Thymus (tissue), 11 donors: ENCODE data around the gene RGS12. TPM values are rescaled to one million over a fixed set of nuclear protein-coding genes. Genes with fewer than 3 reads are reported as not detected.

Source experiments
- DNase-seq, 9 donors: peaks; one replicate each; pipeline ENCODE4 v3.0.0-alpha.2; 2013; ENCODE audit warnings: low spot score in 9 of 9, low read depth in 6 of 9, missing footprints in 1 of 9
- H3K27ac ChIP-seq, 2 donors: one replicate each; pipeline ENCODE4 v1.5.1; 2013; ENCODE audit warnings: control low read depth in 1 of 2, low read depth in 1 of 2, low read length in 1 of 2, mild to moderate bottlenecking in 1 of 2, moderate library complexity in 1 of 2
- H3K27me3 ChIP-seq, 2 donors: one replicate each; pipeline ENCODE4 v1.5.1; 2013; ENCODE audit warnings: low read length in 1 of 2; ENCODE audit not compliant: control insufficient read depth in 2 of 2, insufficient read depth in 1 of 2
- H3K36me3 ChIP-seq, 2 donors: one replicate each; pipeline ENCODE4 v1.5.1; 2013; ENCODE audit warnings: low read length in 1 of 2, mild to moderate bottlenecking in 1 of 2, moderate library complexity in 1 of 2; ENCODE audit not compliant: control insufficient read depth in 2 of 2, insufficient read depth in 2 of 2
- H3K4me1 ChIP-seq, 2 donors: one replicate each; pipeline ENCODE4 v1.5.1; 2013; ENCODE audit warnings: low read length in 2 of 2; ENCODE audit not compliant: control insufficient read depth in 2 of 2, insufficient read depth in 2 of 2
- H3K4me3 ChIP-seq, 2 donors: one replicate each; pipeline ENCODE4 v1.5.1; 2013; ENCODE audit warnings: low read length in 2 of 2, control low read depth in 1 of 2, mild to moderate bottlenecking in 1 of 2
- H3K9me3 ChIP-seq, 2 donors: one replicate each; pipeline ENCODE4 v1.5.1; 2013; ENCODE audit warnings: low read length in 1 of 2, mild to moderate bottlenecking in 1 of 2; ENCODE audit not compliant: control insufficient read depth in 2 of 2, insufficient read depth in 1 of 2
- WGBS: extraction: QIAGEN DNeasy Blood & Tissue Kit; methylation state at CpG from one replicate; pipeline ENCODE4 v1.1.7; 2013; 5-methylcytosine and 5-hydroxymethylcytosine counted together
- polyA plus RNA-seq: library from polyadenylated mRNA; stranded (reverse); fragments of 200-250 nt; gene quantifications from one replicate; pipeline ENCODE4 v1.2.3, GENCODE V29; 2013
- total RNA-seq: library from RNA; stranded (reverse); fragments of 120-200 nt; gene quantifications from one replicate; pipeline ENCODE4 v1.2.4, GENCODE V29; 2013
- donor health status: healthy.

RGS12 gene
- total and polyA plus RNA-seq, 2 donors: 13.0 to 30.4 TPM

- H3K27me3 ChIP-seq: peaks cover 70 to 88% of the 10 kb centered on the region in 2 donors
- peaks cover 0 to 10% of the 10 kb centered on the region in 2 donors for H3K9me3 ChIP-seq
- no peaks in the 10 kb centered on the region for H3K36me3 ChIP-seq
- H3K27ac ChIP-seq: peak overlapping the region; percentile 32 to 48
- H3K4me3 ChIP-seq: peak overlapping the region; percentile 46 to 65
- no peak for DNase-seq
- WGBS: 1% methylated on average over 60 of the region's 60 CpGs
- peaks cover 4 to 20% of the 10 kb centered on the region in 2 donors for H3K4me1 ChIP-seq
These were observed 751 bp upstream of the RGS12 start for GRCh38 chr4:3291969-3292570.

- peak overlapping the region; percentile 36 to 65 for H3K4me3 ChIP-seq
- 30% methylated on average over 42 of the region's 42 CpGs for WGBS
- no peak for DNase-seq
- H3K27ac ChIP-seq: no peak overlapping the region
- H3K36me3 ChIP-seq: no peaks in the 10 kb centered on the region
- peaks cover 4 to 18% of the 10 kb centered on the region in 2 donors for H3K4me1 ChIP-seq
- H3K9me3 ChIP-seq: peaks cover 4 to 14% of the 10 kb centered on the region in 2 donors
- H3K27me3 ChIP-seq: peaks cover 66 to 86% of the 10 kb centered on the region in 2 donors
These were observed 875 bp downstream of the RGS12 start for GRCh38 chr4:3293401-3294391.

DNA sequence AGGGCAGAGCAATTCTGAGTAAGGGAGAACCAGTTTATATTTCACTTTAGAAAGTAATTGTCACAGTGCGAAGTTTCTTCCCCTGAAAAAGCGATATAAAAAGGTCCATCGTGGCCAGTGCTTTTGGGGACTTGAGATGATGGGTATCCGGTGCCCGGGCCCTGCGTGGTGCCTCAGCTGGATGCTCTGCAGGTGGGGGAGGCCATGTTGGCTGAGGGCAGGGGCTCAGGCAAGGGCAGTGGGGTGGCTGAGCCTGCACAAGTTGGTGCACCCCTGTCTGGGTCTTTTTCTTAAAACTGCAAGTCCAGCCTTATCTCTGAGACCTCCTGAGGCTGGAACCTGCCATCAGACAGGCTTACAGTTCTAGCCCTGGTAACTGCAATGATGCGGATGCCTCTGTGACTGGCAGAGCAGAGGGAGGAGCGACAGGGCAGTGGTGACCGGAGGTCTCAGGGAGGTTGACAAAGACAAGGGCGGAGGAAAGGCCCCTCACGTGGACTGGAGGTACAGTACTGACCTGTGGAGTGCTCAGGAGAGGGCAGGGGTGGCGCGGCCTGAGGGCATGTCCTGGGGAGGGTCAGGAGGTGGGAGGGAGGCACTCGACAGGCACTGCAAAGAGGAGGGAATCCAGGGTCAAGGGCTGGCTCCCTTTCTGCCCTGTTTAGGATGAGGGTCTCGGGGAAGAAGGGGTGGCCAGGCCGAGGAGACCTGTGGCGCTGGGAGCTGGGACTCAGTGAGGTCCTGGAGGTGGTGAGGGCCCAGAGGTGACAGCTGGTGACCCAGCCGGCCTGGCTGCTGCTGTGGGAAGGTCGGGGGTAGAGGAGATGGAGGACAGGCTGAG, 1.8 kb downstream of the RGS12 start:
- Histone ChIP-seq H3K27ac (no peak overlapping the region), H3K27me3 (peaks cover 72 to 92% of the 10 kb centered on the region in 2 donors), H3K4me3 (no peak overlapping the region), H3K9me3 (peaks cover 4 to 14% of the 10 kb centered on the region in 2 donors), H3K36me3 (no peaks in the 10 kb centered on the region), H3K4me1 (peaks cover 4 to 25% of the 10 kb centered on the region in 2 donors)
- no peak for DNase-seq
- WGBS: 97% methylated on average over 19 of the region's 19 CpGs

GRCh38 chr4:3295837-3296624, 3.2 kb downstream of the RGS12 start:
- no peak overlapping the region for H3K4me3 ChIP-seq
- peaks cover 4 to 6% of the 10 kb centered on the region in 2 donors for H3K9me3 ChIP-seq
- WGBS: 93% methylated on average over 12 of the region's 12 CpGs
- no peak overlapping the region for H3K27ac ChIP-seq
- no peak for DNase-seq
- peaks cover 71 to 92% of the 10 kb centered on the region in 2 donors for H3K27me3 ChIP-seq
- peaks cover 4 to 38% of the 10 kb centered on the region in 2 donors for H3K4me1 ChIP-seq
- H3K36me3 ChIP-seq: no peaks in the 10 kb centered on the region

- 97% methylated on average over 8 of the region's 8 CpGs for WGBS
- peaks cover 4 to 42% of the 10 kb centered on the region in 2 donors for H3K4me1 ChIP-seq
- H3K9me3 ChIP-seq: peaks cover 3 to 4% of the 10 kb centered on the region in 2 donors
- DNase-seq: no peak
- peaks cover 68 to 91% of the 10 kb centered on the region in 2 donors for H3K27me3 ChIP-seq
- no peak overlapping the region for H3K27ac ChIP-seq
- no peaks in the 10 kb centered on the region for H3K36me3 ChIP-seq
- no peak overlapping the region for H3K4me3 ChIP-seq
These were observed 3.8 kb downstream of the RGS12 start for GRCh38 chr4:3296651-3297050.

- H3K27me3 ChIP-seq: peaks cover 62 to 85% of the 10 kb centered on the region in 2 donors
- no peak for DNase-seq
- 97% methylated on average over 13 of the region's 13 CpGs for WGBS
These were observed 4.4 kb downstream of the RGS12 start for GRCh38 chr4:3297066-3297859.

GRCh38 chr4:3299122-3299975, 6.5 kb downstream of the RGS12 start:
- Histone ChIP-seq H3K4me3 (no peak overlapping the region), H3K4me1 (peaks cover 14 to 56% of the 10 kb centered on the region in 2 donors), H3K27ac (no peak overlapping the region), H3K27me3 (peaks cover 53 to 82% of the 10 kb centered on the region in 2 donors), H3K9me3 (peaks cover 4 to 6% of the 10 kb centered on the region in 2 donors), H3K36me3 (no peaks in the 10 kb centered on the region)
- DNase-seq: no peak
- 79% methylated on average over 9 of the region's 9 CpGs for WGBS

More at GRCh38 chr4:3297066-3297859, 4.4 kb downstream of the RGS12 start:
- Histone ChIP-seq H3K27ac (no peak overlapping the region), H3K4me1 (peaks cover 5 to 44% of the 10 kb centered on the region in 2 donors), H3K9me3 (peaks cover 3 to 4% of the 10 kb centered on the region in 2 donors), H3K4me3 (no peak overlapping the region), H3K36me3 (no peaks in the 10 kb centered on the region)
